ENCODE measurements around the gene IRF5. TPM values are rescaled to one million over a fixed set of nuclear protein-coding genes. Genes with fewer than 3 reads are reported as not detected.

Gene IRF5
- total RNA-seq, 1 experiment from 2014 or later = 1.2 TPM

- no peak for TF ChIP-seq CTCF (IDR thresholded peaks at IDR 0.05; ENCODE audit: insufficient read depth in 1 of 2, low read depth in 1 of 2, low read length in 1 of 2, severe bottlenecking in 1 of 2, unreplicated experiment in 1 of 2)
- no TSS peak for BruUV-seq (replicated peaks)
- H3K9me3 ChIP-seq = no peaks in the 10 kb centered on the region
- no peak overlapping the region for H3K27ac Mint-ChIP-seq (ENCODE audit: unreplicated experiment)
- H3K9me3 Mint-ChIP-seq (ENCODE audit: unreplicated experiment) = no peaks in the 10 kb centered on the region
- intact Hi-C loops (cut with micrococcal nuclease; ENCODE audit: unreplicated experiment) = loop anchor here (1.0 to 5.0 kb wide), 2 partner anchors 44 to 188 kb away; no protein-coding TSS in a partner anchor
- H3K27me3 Mint-ChIP-seq (ENCODE audit: insufficient read depth, unreplicated experiment) = no peaks in the 10 kb centered on the region
- no peaks in the 10 kb centered on the region for H3K36me3 ChIP-seq (ENCODE audit: control insufficient read depth, insufficient read depth, low read length)
- H3K4me1 Mint-ChIP-seq (ENCODE audit: low read depth, unreplicated experiment) = peaks cover 8% of the 10 kb centered on the region
- CTCF ChIA-PET = interaction anchor here (1.7 kb wide), 1 partner anchor 188 kb away, joined by 9 read pairs; no protein-coding TSS in a partner anchor
- H3K36me3 Mint-ChIP-seq (ENCODE audit: insufficient read depth, unreplicated experiment) = no peaks in the 10 kb centered on the region
- H3K4me3 Mint-ChIP-seq (ENCODE audit: unreplicated experiment) = no peak overlapping the region
- no peaks in the 10 kb centered on the region for H3K27me3 ChIP-seq (replicated peaks; ENCODE audit: control insufficient read depth, insufficient read depth, low read length)
- H3K4me3 ChIP-seq (ENCODE audit: low read depth, low read length) = no peak overlapping the region
- no peaks in the 10 kb centered on the region for H3K4me1 ChIP-seq
- POLR2A ChIA-PET = no interaction called here
- DNase-seq = no peak
Measured at GRCh38 chr7:128903621-128904361, 33.9 kb upstream of the IRF5 start.

- Histone ChIP-seq H3K9me3 (no peaks in the 10 kb centered on the region), H3K4me1 (no peaks in the 10 kb centered on the region), H3K4me3 (ENCODE audit: low read depth, low read length) (no peak overlapping the region), H3K27me3 (replicated peaks; ENCODE audit: control insufficient read depth, insufficient read depth, low read length) (no peaks in the 10 kb centered on the region), H3K36me3 (ENCODE audit: control insufficient read depth, insufficient read depth, low read length) (no peaks in the 10 kb centered on the region)
- H3K36me3 Mint-ChIP-seq (ENCODE audit: insufficient read depth, unreplicated experiment) = no peaks in the 10 kb centered on the region
- no peaks in the 10 kb centered on the region for H3K27me3 Mint-ChIP-seq (ENCODE audit: insufficient read depth, unreplicated experiment)
- intact Hi-C loops (cut with micrococcal nuclease; ENCODE audit: unreplicated experiment) = loop anchor here (1.0 to 5.0 kb wide), 2 partner anchors 43 to 187 kb away; no protein-coding TSS in a partner anchor
- H3K9me3 Mint-ChIP-seq (ENCODE audit: unreplicated experiment) = no peaks in the 10 kb centered on the region
- no peak overlapping the region for H3K27ac Mint-ChIP-seq (ENCODE audit: unreplicated experiment)
- ChIA-PET POLR2A (no interaction called here), CTCF (no interaction called here)
- TF ChIP-seq CTCF (IDR thresholded peaks at IDR 0.05; ENCODE audit: insufficient read depth in 1 of 2, low read depth in 1 of 2, low read length in 1 of 2, severe bottlenecking in 1 of 2, unreplicated experiment in 1 of 2) = peak; percentile 56 to 62
- BruUV-seq (replicated peaks) = no TSS peak
- no peak overlapping the region for H3K4me3 Mint-ChIP-seq (ENCODE audit: unreplicated experiment)
- peak in 1 of 2 experiments; percentile 58 for DNase-seq
- H3K4me1 Mint-ChIP-seq (ENCODE audit: low read depth, unreplicated experiment) = peaks cover 8% of the 10 kb centered on the region
Measured at GRCh38 chr7:128904381-128905197, 33.1 kb upstream of the IRF5 start.

- Mint-ChIP-seq H3K36me3 (ENCODE audit: insufficient read depth, unreplicated experiment) (no peaks in the 10 kb centered on the region), H3K4me3 (ENCODE audit: unreplicated experiment) (no peak overlapping the region), H3K27ac (ENCODE audit: unreplicated experiment) (peak overlapping the region; percentile 48), H3K9me3 (ENCODE audit: unreplicated experiment) (no peaks in the 10 kb centered on the region), H3K4me1 (ENCODE audit: low read depth, unreplicated experiment) (peaks cover 11% of the 10 kb centered on the region), H3K27me3 (ENCODE audit: insufficient read depth, unreplicated experiment) (no peaks in the 10 kb centered on the region)
- Histone ChIP-seq H3K27me3 (replicated peaks; ENCODE audit: control insufficient read depth, insufficient read depth, low read length) (no peaks in the 10 kb centered on the region), H3K4me1 (no peaks in the 10 kb centered on the region), H3K4me3 (ENCODE audit: low read depth, low read length) (no peak overlapping the region), H3K9me3 (no peaks in the 10 kb centered on the region), H3K36me3 (ENCODE audit: control insufficient read depth, insufficient read depth, low read length) (no peaks in the 10 kb centered on the region)
- ChIA-PET POLR2A (no interaction called here), CTCF (no interaction called here)
- no peak for TF ChIP-seq CTCF (IDR thresholded peaks at IDR 0.05; ENCODE audit: insufficient read depth in 1 of 2, low read depth in 1 of 2, low read length in 1 of 2, severe bottlenecking in 1 of 2, unreplicated experiment in 1 of 2)
- no peak for DNase-seq
- no TSS peak for BruUV-seq (replicated peaks)
- intact Hi-C loops (cut with micrococcal nuclease; ENCODE audit: unreplicated experiment) = no loop called here
Measured at GRCh38 chr7:128906001-128906765, 31.5 kb upstream of the IRF5 start.

Measured in Caco-2 (cell line).